GM18519 (cell line): ENCODE data around the gene SUPT6H.

ENCODE experiments used
- ATAC-seq: cut with Tn5 transposase; IDR thresholded peaks from one replicate; pipeline ENCODE4 v1.9.1; 2021; ENCODE audit warnings: mild to moderate bottlenecking, moderate library complexity; ENCODE audit not compliant: unreplicated experiment, low FRiP score

SUPT6H gene

GRCh38 chr17:28661635-28662526 is at the start of gene SUPT6H, which contains the start of gene SDF2:
TSS of gene SUPT6H (plus strand) at chr17:28662205. CDS start at chr17:28673402, 11,197 bp downstream.
TSS of gene SDF2 (minus strand) at chr17:28661906. CDS start at chr17:28661876, 30 bp downstream.
- ATAC-seq = peak; percentile 44

- ATAC-seq = no peak
Observed at GRCh38 chr17:28612531-28612930, 49.5 kb upstream of the SUPT6H start.

GRCh38 chr17:28612936-28613872 is 48.8 kb upstream of the SUPT6H start:
- no peak for ATAC-seq

- no peak for ATAC-seq
Observed at GRCh38 chr17:28613931-28614381, 48.0 kb upstream of the SUPT6H start, which contains the start of gene RSKR. TSS of gene RSKR (minus strand) at chr17:28614185. CDS start at chr17:28614161, 24 bp downstream.

GRCh38 chr17:28615260-28615940 is 46.6 kb upstream of the SUPT6H start:
- ATAC-seq = no peak

- ATAC-seq = no peak
Observed at GRCh38 chr17:28616281-28616680, 45.7 kb upstream of the SUPT6H start.

- no peak for ATAC-seq
Observed at GRCh38 chr17:28618464-28618863, 43.5 kb upstream of the SUPT6H start.

- ATAC-seq = no peak
Observed at GRCh38 chr17:28620010-28620409, 42.0 kb upstream of the SUPT6H start.

GRCh38 chr17:28622186-28622585 is 39.8 kb upstream of the SUPT6H start:
- no peak for ATAC-seq

- ATAC-seq = no peak
Observed at GRCh38 chr17:28623696-28624095, 38.3 kb upstream of the SUPT6H start.

- no peak for ATAC-seq
Observed at GRCh38 chr17:28624148-28624547, 37.9 kb upstream of the SUPT6H start.

GRCh38 chr17:28626818-28627217 is 35.2 kb upstream of the SUPT6H start:
- ATAC-seq = no peak

- no peak for ATAC-seq
Observed at GRCh38 chr17:28634206-28634865, 27.7 kb upstream of the SUPT6H start.

GRCh38 chr17:28635506-28635905 is 26.5 kb upstream of the SUPT6H start:
- ATAC-seq = no peak

GRCh38 chr17:28641579-28641978 is 20.4 kb upstream of the SUPT6H start:
- no peak for ATAC-seq

- ATAC-seq = no peak
Observed at GRCh38 chr17:28643983-28644786, 17.8 kb upstream of the SUPT6H start.

- ATAC-seq = peak; percentile 69
Observed at GRCh38 chr17:28644787-28645575, 17.0 kb upstream of the SUPT6H start, which contains the start of gene BLTP2. TSS of gene BLTP2 (minus strand) at chr17:28645158. CDS start at chr17:28645056, 102 bp downstream.

- ATAC-seq = no peak
Observed at GRCh38 chr17:28645576-28645939, 16.4 kb upstream of the SUPT6H start.
